Left lung (tissue), 10 donors: Measurements from ENCODE around the gene BOLA3. TPM values are rescaled to one million over a fixed set of nuclear protein-coding genes. Genes with fewer than 3 reads are reported as not detected.
A peak's percentile ranks its signal among the peaks of the same experiment; 100 is the strongest.

Source experiments
- ATAC-seq: fragments of 200-7000 bp; cut with Tn5 transposase; one replicate; pipeline ENCODE4 v1.9.1; 2020; ENCODE audit warnings: moderate library complexity
- DNase-seq, 4 donors: peaks; one replicate each; pipeline ENCODE4 v3.0.0-alpha.2; 2013 to 2020
- H3K27ac ChIP-seq, 2 donors: fragments of 200-600 bp; sonication (generic) in 1 of 2; one replicate each; pipeline versions ENCODE4 v1.5.0 to v1.8.0; 2020 to 2021
- H3K27me3 ChIP-seq, 2 donors: fragments of 200-600 bp; sonication (generic) in 1 of 2; one replicate each; pipeline versions ENCODE4 v1.5.0 to v1.8.0; 2020 to 2021
- H3K36me3 ChIP-seq, 2 donors: fragments of 200-600 bp; sonication (generic) in 1 of 2; one replicate each; pipeline versions ENCODE4 v1.5.0 to v1.8.0; 2020 to 2021
- H3K4me1 ChIP-seq, 2 donors: fragments of 200-600 bp; one replicate each; pipeline ENCODE4 v1.8.0; 2021
- H3K4me3 ChIP-seq, 2 donors: fragments of 200-600 bp; sonication (generic) in 1 of 2; one replicate each; pipeline versions ENCODE4 v1.5.0 to v1.8.0; 2020 to 2021; ENCODE audit warnings: mild to moderate bottlenecking in 1 of 2
- H3K9me3 ChIP-seq, 2 donors: fragments of 200-600 bp; sonication (generic) in 1 of 2; one replicate each; pipeline versions ENCODE4 v1.5.0 to v1.8.0; 2020 to 2021
- intact Hi-C, 2 donors: fragments of 100-400 bp; cut with DNase I; formaldehyde crosslinking; loops; one replicate each; pipeline versions ENCODE4 v1.11.2 to v1.14.2; 2022
- polyA plus RNA-seq, 6 donors: library from polyadenylated mRNA; unstranded; fragments of 120-200 nt; gene quantifications; one replicate each; pipeline ENCODE4 v1.2.1, GENCODE V29; 2013; ENCODE audit not compliant: insufficient read length in 6 of 6
- total RNA-seq, 2 donors: library from RNA; stranded (reverse); fragmentation: NEBNext Ultra II Directional; extraction: Animal tissue kit (Norgen Biotek cat#: 25700); gene quantifications; one replicate each; pipeline ENCODE4 v1.2.1, GENCODE V29; 2021
- TF ChIP-seq, protein P1 (sequence below), 2 donors: fragments of 200-600 bp; sonication (generic) in 1 of 2; IDR thresholded peaks; one replicate each; pipeline versions ENCODE4 v1.5.0 to v1.8.0; 2021; ENCODE audit warnings: antibody characterized with exemption in 2 of 2
- donor health status: DM: no; HTN: yes; CAD: no.
- donor health status: DM: no; HTN: no; CAD: no.

BOLA3 gene
- total and polyA plus RNA-seq, 8 donors: 16.5 to 39.6 (median 21.9) TPM

DNA sequence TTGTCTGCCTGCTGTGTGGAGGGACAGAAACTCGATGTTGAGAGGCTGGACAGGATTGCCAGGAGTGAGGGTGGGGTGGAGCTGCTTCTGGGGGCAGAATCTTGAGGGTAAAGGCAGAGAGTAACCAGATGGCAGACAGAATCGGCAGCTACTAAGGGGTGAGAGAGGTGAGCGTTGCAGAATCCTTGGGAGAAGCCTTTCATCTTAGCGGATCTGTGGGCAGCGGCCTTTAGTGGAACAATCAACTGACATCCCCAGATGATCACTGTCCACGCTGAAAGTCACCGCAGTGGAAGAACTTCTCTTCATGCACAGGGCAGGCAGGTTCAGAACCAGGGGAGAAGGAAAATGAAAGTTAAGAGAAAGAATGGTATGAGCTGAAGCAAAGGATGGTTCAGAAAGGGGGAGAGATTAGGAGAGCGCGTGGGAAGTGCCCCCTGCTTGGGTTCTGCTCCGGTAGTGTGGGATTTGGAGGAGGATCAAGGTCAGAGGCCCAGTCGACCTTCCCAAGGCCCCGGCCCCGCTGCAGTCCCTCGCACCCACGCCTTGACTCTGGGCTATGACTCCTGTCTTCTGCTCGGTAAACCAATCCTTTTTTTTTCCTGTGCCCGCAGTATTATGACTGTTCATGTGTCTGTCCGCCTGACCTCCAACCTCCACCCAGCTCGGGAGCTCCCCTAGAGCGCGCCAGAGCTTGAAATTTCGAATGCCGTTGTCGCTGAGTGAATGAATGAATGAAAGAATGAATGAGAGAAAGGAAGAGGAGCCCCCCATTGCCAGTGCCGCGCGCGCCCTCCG, 584 bp downstream of the BOLA3 start:
- H3K4me3 ChIP-seq: peak overlapping the region; percentile 68 to 82
- H3K9me3 ChIP-seq: no peaks in the 10 kb centered on the region
- H3K4me1 ChIP-seq: peaks cover 5 to 25% of the 10 kb centered on the region in 2 donors
- TF ChIP-seq, protein P1, sequence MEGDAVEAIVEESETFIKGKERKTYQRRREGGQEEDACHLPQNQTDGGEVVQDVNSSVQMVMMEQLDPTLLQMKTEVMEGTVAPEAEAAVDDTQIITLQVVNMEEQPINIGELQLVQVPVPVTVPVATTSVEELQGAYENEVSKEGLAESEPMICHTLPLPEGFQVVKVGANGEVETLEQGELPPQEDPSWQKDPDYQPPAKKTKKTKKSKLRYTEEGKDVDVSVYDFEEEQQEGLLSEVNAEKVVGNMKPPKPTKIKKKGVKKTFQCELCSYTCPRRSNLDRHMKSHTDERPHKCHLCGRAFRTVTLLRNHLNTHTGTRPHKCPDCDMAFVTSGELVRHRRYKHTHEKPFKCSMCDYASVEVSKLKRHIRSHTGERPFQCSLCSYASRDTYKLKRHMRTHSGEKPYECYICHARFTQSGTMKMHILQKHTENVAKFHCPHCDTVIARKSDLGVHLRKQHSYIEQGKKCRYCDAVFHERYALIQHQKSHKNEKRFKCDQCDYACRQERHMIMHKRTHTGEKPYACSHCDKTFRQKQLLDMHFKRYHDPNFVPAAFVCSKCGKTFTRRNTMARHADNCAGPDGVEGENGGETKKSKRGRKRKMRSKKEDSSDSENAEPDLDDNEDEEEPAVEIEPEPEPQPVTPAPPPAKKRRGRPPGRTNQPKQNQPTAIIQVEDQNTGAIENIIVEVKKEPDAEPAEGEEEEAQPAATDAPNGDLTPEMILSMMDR (IDR thresholded peaks at IDR 0.05): no peak
- intact Hi-C loops: no loop called here
- H3K36me3 ChIP-seq: peaks cover 0 to 31% of the 10 kb centered on the region in 2 donors
- peak; percentile 8 for ATAC-seq
- no peaks in the 10 kb centered on the region for H3K27me3 ChIP-seq
- peak overlapping the region in 1 of 2 donors; percentile 72 for H3K27ac ChIP-seq
- no peak for DNase-seq

DNA sequence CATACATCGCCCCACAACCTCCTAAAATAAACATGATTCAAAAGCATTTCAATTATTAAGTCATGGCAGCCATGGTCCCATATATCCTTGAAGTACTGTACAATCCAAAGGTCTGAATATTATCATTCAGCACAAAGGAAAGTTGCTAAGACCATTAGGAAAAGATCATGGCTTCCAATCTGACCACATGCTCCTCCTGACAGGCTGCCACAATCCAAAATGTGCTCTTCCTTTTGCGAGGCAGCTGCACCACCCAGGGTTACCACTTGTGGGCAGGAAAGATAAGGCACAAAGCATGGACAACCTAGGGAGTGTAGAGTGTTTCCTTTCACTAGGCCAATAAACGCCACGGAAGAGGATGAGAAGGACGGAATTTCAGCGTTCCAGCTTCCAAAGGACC, 5.4 kb downstream of the BOLA3 start:
- no peak overlapping the region for H3K4me3 ChIP-seq

DNA sequence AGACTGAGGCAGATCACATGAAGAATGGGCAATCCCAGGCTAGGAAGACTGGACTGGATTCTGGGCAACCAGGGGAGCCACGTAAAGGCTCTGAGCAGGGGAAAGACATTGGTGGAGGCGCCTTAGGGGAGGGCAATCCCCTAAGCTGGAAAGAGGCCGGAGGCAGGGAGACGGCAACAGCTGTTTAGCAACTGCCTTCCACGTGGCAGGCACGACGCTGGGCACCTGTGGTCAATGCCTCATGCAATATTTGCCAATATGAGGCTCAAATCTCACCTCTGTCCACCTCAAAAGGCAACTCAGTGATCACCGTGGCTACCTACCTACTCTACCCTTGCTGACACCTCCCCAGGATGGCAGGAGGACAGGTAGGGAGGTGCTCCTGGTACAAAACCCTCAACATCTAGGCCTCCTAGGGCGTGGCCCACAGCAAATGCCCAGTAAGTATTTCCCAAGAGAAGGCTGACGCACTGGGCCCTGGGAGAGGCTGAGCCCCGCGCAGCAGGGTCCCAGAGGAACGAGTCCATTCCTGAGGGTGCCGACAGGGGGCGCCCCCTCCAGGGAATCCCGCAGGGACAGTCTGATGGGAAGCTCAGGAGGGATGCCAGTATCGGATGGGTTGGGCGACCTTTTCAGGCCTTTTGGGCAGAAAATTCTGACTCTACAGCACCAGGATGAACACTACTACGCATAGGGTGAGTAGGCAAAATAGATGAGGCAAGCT, 8.9 kb downstream of the BOLA3 start:
- no peak for DNase-seq
- TF ChIP-seq, protein P1 (IDR thresholded peaks at IDR 0.05): no peak
- no peaks in the 10 kb centered on the region for H3K27me3 ChIP-seq
- ATAC-seq: no peak
- no peak overlapping the region for H3K4me3 ChIP-seq
- peaks cover 0 to 37% of the 10 kb centered on the region in 2 donors for H3K36me3 ChIP-seq
- H3K27ac ChIP-seq: no peak overlapping the region
- H3K4me1 ChIP-seq: no peaks in the 10 kb centered on the region
- intact Hi-C loops: no loop called here
- H3K9me3 ChIP-seq: no peaks in the 10 kb centered on the region

More for the DNA sequence above, 5.4 kb downstream of the BOLA3 start:
- Histone ChIP-seq H3K27me3 (no peaks in the 10 kb centered on the region), H3K9me3 (no peaks in the 10 kb centered on the region), H3K27ac (no peak overlapping the region), H3K36me3 (peaks cover 0 to 27% of the 10 kb centered on the region in 2 donors), H3K4me1 (peaks cover 0 to 13% of the 10 kb centered on the region in 2 donors)
- intact Hi-C loops: no loop called here
- ATAC-seq (no peak), DNase-seq (no peak)
- TF ChIP-seq, protein P1 (IDR thresholded peaks at IDR 0.05): no peak

DNA sequence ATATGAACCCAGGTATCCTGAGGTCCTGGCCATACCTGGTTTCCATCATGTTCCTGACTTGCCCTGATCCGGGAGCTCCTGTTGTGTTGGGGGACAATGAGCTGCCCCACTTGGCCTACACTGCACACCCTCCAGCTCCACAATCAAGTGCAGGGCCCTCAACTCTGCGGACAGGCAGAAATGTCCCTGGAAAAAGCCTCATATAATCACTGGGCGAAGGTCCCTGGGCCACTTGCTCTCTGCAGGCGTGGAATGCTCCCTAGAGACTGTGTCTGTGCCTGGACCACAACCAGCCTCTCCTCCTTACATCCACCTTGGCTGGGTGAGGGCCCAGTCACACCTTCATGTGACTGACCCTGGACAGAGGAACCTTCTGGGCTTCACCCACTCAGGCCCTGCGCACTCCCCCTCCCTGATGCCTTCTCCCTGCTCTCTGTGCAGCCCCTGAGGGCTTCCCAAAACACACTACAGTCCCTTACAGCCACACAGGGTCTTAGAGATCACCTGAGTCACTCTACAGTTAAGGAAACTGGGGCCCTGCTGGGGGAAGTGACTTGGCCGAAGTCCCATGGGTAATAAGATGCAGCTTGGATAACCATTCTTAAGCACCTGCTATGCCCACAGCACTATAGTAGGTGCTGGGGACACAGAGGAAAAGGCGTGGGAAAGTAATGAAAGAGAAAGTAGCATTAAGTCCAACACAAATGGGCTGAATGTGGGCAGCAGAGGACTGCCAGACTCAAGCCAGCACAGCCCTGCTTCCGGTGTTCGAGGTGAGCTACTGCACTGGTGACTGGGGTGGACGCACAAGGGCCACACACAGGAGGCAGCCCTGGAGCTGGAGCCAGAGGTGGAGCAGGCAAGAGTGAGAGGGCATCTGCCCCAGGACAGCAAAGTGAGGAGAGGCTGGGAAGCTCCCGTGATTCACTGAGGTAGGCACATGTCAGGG, 9.8 kb downstream of the BOLA3 start:
- no peaks in the 10 kb centered on the region for H3K27me3 ChIP-seq
- H3K4me1 ChIP-seq: no peaks in the 10 kb centered on the region
- ATAC-seq: no peak
- TF ChIP-seq, protein P1 (IDR thresholded peaks at IDR 0.05): no peak
- peaks cover 0 to 5% of the 10 kb centered on the region in 2 donors for H3K9me3 ChIP-seq
- H3K27ac ChIP-seq: no peak overlapping the region
- intact Hi-C loops: no loop called here
- H3K4me3 ChIP-seq: no peak overlapping the region
- DNase-seq: no peak
- H3K36me3 ChIP-seq: peaks cover 0 to 42% of the 10 kb centered on the region in 2 donors
